ENCODE measurements around the gene LRRC74A. TPM values are rescaled to one million over a fixed set of nuclear protein-coding genes. Genes with fewer than 3 reads are reported as not detected.
"Not testable (repeated sequence)": the region's sequence is repeated elsewhere in the genome, so short reads cannot be mapped to it uniquely, and the experiment has no call there.

LRRC74A gene
- total RNA-seq, 1 donor from 2014 or later: not detected

DNA sequence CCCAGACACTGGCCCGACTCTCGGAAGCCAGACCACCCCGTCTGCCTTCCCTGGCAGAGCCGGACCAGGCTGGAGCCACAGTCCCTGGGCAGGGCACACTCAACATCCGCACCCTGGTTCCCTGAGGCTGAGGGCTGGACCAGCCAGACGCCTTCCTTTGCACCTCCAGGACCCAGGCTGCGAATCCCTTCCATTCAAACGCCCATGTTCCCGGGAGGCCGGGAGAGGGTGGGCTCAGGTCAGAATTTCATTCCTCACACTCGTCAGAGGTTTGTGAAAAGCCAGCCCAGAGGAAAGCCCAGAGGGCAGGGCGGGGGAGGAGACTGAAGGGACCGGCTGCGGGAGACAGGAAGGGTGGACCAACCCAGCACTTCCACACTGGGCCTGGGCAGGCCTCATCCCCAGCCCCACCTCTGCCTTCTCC, 58.7 kb downstream of the LRRC74A start:
- TF ChIP-seq, protein P1, sequence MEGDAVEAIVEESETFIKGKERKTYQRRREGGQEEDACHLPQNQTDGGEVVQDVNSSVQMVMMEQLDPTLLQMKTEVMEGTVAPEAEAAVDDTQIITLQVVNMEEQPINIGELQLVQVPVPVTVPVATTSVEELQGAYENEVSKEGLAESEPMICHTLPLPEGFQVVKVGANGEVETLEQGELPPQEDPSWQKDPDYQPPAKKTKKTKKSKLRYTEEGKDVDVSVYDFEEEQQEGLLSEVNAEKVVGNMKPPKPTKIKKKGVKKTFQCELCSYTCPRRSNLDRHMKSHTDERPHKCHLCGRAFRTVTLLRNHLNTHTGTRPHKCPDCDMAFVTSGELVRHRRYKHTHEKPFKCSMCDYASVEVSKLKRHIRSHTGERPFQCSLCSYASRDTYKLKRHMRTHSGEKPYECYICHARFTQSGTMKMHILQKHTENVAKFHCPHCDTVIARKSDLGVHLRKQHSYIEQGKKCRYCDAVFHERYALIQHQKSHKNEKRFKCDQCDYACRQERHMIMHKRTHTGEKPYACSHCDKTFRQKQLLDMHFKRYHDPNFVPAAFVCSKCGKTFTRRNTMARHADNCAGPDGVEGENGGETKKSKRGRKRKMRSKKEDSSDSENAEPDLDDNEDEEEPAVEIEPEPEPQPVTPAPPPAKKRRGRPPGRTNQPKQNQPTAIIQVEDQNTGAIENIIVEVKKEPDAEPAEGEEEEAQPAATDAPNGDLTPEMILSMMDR (IDR thresholded peaks at IDR 0.05; ENCODE audit: insufficient read depth, low read length, severe bottlenecking): no peak

DNA sequence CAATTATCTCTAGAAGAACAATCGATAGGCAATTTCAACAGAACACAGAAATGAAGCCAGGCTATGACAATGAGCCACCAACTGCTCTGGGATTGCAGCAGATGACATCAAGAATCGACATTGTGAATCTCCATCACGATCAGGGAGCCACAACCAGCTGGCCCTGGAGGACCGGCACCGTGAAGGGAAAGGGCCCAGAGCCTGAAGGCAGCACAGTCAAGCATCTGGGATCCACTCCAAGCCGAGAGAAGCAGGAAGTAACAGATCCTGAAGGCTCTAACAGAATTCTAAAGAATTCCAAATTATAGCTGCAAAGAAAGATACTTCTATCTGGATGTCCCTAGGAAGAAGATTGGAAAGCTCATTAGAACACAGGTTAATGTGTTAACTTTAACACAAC, 61.0 kb downstream of the LRRC74A start:
- TF ChIP-seq, protein P1 (IDR thresholded peaks at IDR 0.05; ENCODE audit: insufficient read depth, low read length, severe bottlenecking): no peak
- FAIRE-seq (no peak), DNase-seq (ENCODE audit: low read depth) (no peak)

More for the DNA sequence above, 58.7 kb downstream of the LRRC74A start:
- FAIRE-seq: no peak
- Histone ChIP-seq H3K27me3 (ENCODE audit: control insufficient read depth, insufficient read depth, low read length) (no peaks in the 10 kb centered on the region), H3K4me3 (ENCODE audit: low read depth, low read length) (no peak overlapping the region), H3K36me3 (ENCODE audit: control insufficient read depth, insufficient read depth, low read length) (no peaks in the 10 kb centered on the region)
- DNase-seq (ENCODE audit: low read depth): no peak

DNA sequence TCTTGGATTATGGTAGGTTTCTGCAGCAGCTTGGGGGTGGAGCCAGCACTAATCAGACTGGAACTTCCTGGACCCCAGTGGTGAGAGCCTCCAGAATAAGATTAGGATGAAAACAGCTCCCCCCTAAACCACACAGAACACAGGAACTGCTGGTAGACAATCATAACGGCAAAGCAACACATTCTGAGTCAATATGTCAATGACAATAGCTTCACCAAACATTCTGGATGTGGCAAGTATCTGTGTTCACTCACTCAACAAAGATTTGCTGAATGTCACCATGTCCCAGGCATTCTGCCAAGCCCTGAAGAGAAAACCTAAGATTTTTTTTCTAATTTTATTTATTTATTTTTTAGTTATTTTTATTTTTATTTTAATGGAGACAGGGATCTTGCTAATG, 65.2 kb downstream of the LRRC74A start:
- TF ChIP-seq, protein P1 (IDR thresholded peaks at IDR 0.05; ENCODE audit: insufficient read depth, low read length, severe bottlenecking): no peak
- Histone ChIP-seq H3K4me3 (ENCODE audit: low read depth, low read length) (no peak overlapping the region), H3K27me3 (ENCODE audit: control insufficient read depth, insufficient read depth, low read length) (no peaks in the 10 kb centered on the region), H3K36me3 (ENCODE audit: control insufficient read depth, insufficient read depth, low read length) (no peaks in the 10 kb centered on the region)
- FAIRE-seq (no peak), DNase-seq (ENCODE audit: low read depth) (no peak)

More for the DNA sequence above, 61.0 kb downstream of the LRRC74A start:
- H3K27me3 ChIP-seq (ENCODE audit: control insufficient read depth, insufficient read depth, low read length): no peaks in the 10 kb centered on the region
- H3K36me3 ChIP-seq (ENCODE audit: control insufficient read depth, insufficient read depth, low read length): no peaks in the 10 kb centered on the region
- H3K4me3 ChIP-seq (ENCODE audit: low read depth, low read length): no peak overlapping the region

DNA sequence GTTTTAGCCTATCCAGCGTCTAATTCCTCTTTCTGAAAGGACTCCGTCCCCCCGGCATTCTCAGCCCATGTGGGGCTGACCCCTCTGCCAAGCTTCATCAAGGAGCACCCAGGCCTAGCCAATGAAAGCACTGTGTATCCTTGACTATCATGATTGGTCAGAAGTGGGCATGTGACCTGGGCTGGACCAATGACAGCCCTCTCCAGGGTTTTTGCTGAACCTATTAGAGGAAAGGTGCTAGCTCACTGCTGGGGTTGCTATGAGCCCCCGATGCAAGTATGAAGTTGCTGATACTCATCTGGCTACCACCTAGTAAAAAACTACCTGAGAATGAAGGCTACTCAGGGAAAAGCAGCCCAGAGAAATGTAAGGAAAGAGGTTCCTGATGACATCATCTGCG, 68.1 kb downstream of the LRRC74A start:
- Histone ChIP-seq H3K36me3 (ENCODE audit: control insufficient read depth, insufficient read depth, low read length) (no peaks in the 10 kb centered on the region), H3K27me3 (ENCODE audit: control insufficient read depth, insufficient read depth, low read length) (no peaks in the 10 kb centered on the region), H3K4me3 (ENCODE audit: low read depth, low read length) (no peak overlapping the region)
- FAIRE-seq: no peak
- TF ChIP-seq, protein P1 (IDR thresholded peaks at IDR 0.05; ENCODE audit: insufficient read depth, low read length, severe bottlenecking): no peak
- DNase-seq (ENCODE audit: low read depth): no peak

DNA sequence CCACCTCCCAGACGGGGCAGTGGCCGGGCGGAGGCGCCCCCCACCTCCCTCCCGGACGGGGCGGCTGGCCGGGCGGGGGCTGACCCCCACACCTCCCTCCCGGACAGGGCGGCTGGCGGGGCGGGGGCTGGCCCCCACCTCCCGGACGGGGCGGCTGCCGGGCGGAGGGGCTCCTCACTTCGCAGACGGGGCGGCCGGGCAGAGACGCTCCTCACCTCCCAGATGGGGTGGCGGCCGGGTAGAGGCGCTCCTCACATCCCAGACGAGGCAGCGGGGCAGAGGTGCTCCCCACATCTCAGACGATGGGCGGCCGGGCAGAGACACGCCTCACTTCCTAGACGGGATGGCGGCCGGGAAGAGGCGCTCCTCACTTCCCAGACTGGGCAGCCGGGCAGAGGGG, 71.8 kb downstream of the LRRC74A start:
- not testable (repeated sequence) for H3K27me3 ChIP-seq (ENCODE audit: control insufficient read depth, insufficient read depth, low read length); DNase-seq (ENCODE audit: low read depth); FAIRE-seq; H3K4me3 ChIP-seq (ENCODE audit: low read depth, low read length); H3K36me3 ChIP-seq (ENCODE audit: control insufficient read depth, insufficient read depth, low read length)

DNA sequence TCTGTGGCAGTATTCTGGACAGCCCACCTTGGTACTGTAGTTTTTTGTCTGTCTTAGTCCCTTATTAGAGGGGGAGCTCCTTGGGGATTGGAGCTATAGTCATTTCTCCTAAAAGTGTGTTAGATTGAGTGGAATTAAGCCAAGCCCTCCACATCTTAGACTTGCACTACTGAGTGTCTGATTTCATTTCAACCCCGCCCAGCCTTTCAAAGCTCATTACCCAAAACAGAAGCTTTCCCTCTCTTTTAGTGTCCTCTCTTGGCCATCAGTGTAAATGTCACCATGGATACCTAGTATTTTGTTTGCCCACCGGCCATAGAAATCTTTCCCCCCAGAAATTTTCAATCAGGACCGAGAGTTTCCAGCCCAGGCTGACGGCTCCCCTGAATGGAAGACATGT, 74.5 kb downstream of the LRRC74A start:
- H3K4me3 ChIP-seq (ENCODE audit: low read depth, low read length): no peak overlapping the region
- DNase-seq (ENCODE audit: low read depth) (no peak), FAIRE-seq (no peak)
- TF ChIP-seq, protein P1 (IDR thresholded peaks at IDR 0.05; ENCODE audit: insufficient read depth, low read length, severe bottlenecking): no peak
- H3K36me3 ChIP-seq (ENCODE audit: control insufficient read depth, insufficient read depth, low read length): no peaks in the 10 kb centered on the region
- H3K27me3 ChIP-seq (ENCODE audit: control insufficient read depth, insufficient read depth, low read length): no peaks in the 10 kb centered on the region
